HCT116 (cell line): ENCODE results near the gene MED13L. TPM values are rescaled to one million over a fixed set of nuclear protein-coding genes. Genes with fewer than 3 reads are reported as not detected.

Experiments
- ATAC-seq: fragments of 200-7000 bp; cut with Tn5 transposase; 2 replicates; pipeline ENCODE4 v1.9.1; 2020; ENCODE audit warnings: mild to moderate bottlenecking, moderate library complexity
- BruUV-seq: library from RNA; stranded (reverse); fragments of 400-500 nt; replicated peaks from 2 replicates; lab custom pipeline; 2021; lab: Mats Ljungman, UMichigan
- CTCF ChIA-PET: fragments of 300-600 bp; sonication (Branson Sonifier 250); formaldehyde crosslinking; loops from one replicate; lab custom pipeline; 2021; ENCODE audit warnings: antibody characterized with exemption; lab: Charles Lee
- POLR2A ChIA-PET: fragments of 300-600, 350-600 bp; sonication (Branson Sonifier 250); formaldehyde crosslinking; loops from one replicate; lab custom pipeline; 2021; ENCODE audit warnings: antibody characterized with exemption; lab: Charles Lee
- RAD21 ChIA-PET, 2 experiments: fragments of 300-600 bp; sonication (Branson Sonifier 250); formaldehyde crosslinking; loops; one replicate each; lab custom pipeline; 2023; ENCODE audit warnings: low total read pairs in 2 of 2; ENCODE audit not compliant: uncharacterized antibody in 2 of 2, unreplicated experiment in 2 of 2, low non-redundant PET in 1 of 2; lab: Charles Lee
- DNase-seq: peaks from one replicate; pipeline ENCODE4 v3.0.0-alpha.2; 2010; ENCODE audit warnings: low read depth, low spot score
- H2AFZ ChIP-seq: fragments of 200-600 bp; shearing (Covaris generic), sonication (generic); 2 replicates; pipeline ENCODE4 v1.6.1; 2017; ENCODE audit warnings: low read depth, mixed run types, mixed read lengths, antibody characterized with exemption, low read length; ENCODE audit not compliant: poor library complexity, severe bottlenecking
- H3K27ac ChIP-seq: 2 replicates; pipeline ENCODE4 v1.5.1; 2012; ENCODE audit warnings: low read depth, low read length
- H3K27me3 ChIP-seq: fragments of 200-600 bp; sonication (generic); 2 replicates; pipeline ENCODE4 v1.6.1; 2016; ENCODE audit warnings: mixed run types, low read length, mixed read lengths; ENCODE audit not compliant: insufficient read depth
- H3K36me3 ChIP-seq, 2 experiments: fragments of 200-500 bp in 1 of 2; fragments of 200-600 bp in 1 of 2; sonication (Bioruptor generic) in 1 of 2; sonication (generic) in 1 of 2; 2 replicates each; pipeline versions ENCODE4 v1.5.1 to v1.6.1; 2014 to 2016; ENCODE audit warnings: low read length in 2 of 2, inconsistent platforms in 1 of 2, mixed read lengths in 1 of 2, mixed run types in 1 of 2; ENCODE audit not compliant: insufficient read depth in 2 of 2, control insufficient read depth in 1 of 2
- H3K4me1 ChIP-seq, 2 experiments: fragments of 200-600 bp in 1 of 2; sonication (generic) in 1 of 2; 2 replicates each; pipeline versions ENCODE4 v1.5.1 to v1.6.1; 2012 to 2017; ENCODE audit warnings: low read length in 2 of 2, inconsistent platforms in 1 of 2, mild to moderate bottlenecking in 1 of 2, mixed read lengths in 1 of 2, mixed run types in 1 of 2, moderate library complexity in 1 of 2; ENCODE audit not compliant: insufficient read depth in 2 of 2, control insufficient read depth in 1 of 2
- H3K4me2 ChIP-seq: fragments of 200-600 bp; sonication (generic); 2 replicates; pipeline ENCODE4 v1.6.1; 2017; ENCODE audit warnings: mixed run types, low read length, mixed read lengths
- H3K4me3 ChIP-seq, 2 experiments: fragments of 200-600 bp in 1 of 2; sonication (generic) in 1 of 2; replicated peaks in 1 of 2; 2 replicates each; pipeline ENCODE4 v1.5.1; 2011 to 2016; ENCODE audit warnings: low read length in 2 of 2, control low read depth in 1 of 2, low read depth in 1 of 2, mild to moderate bottlenecking in 1 of 2, mixed read lengths in 1 of 2, mixed run types in 1 of 2
- H3K79me2 ChIP-seq: fragments of 200-600 bp; sonication (generic); 2 replicates; pipeline ENCODE4 v1.6.1; 2017; ENCODE audit warnings: mild to moderate bottlenecking, mixed run types, low read length, moderate library complexity, mixed read lengths; ENCODE audit not compliant: insufficient read depth
- H3K9ac ChIP-seq: fragments of 200-600 bp; sonication (generic); 2 replicates; pipeline ENCODE4 v1.6.1; 2016; ENCODE audit warnings: low read length, mixed read lengths
- H3K9me2 ChIP-seq: fragments of 200-600 bp; sonication (generic), shearing (Covaris generic); 2 replicates; pipeline ENCODE4 v1.6.1; 2017; ENCODE audit warnings: mixed run types, mild to moderate bottlenecking, moderate library complexity; ENCODE audit not compliant: insufficient read depth
- H3K9me3 ChIP-seq, 2 experiments: fragments of 200-500 bp in 1 of 2; fragments of 200-600 bp in 1 of 2; sonication (Bioruptor generic) in 1 of 2; sonication (generic) in 1 of 2; 2 replicates each; pipeline ENCODE4 v1.6.1; 2014 to 2017; ENCODE audit warnings: low read length in 2 of 2, mixed read lengths in 2 of 2, inconsistent platforms in 1 of 2, low read depth in 1 of 2, mild to moderate bottlenecking in 1 of 2, mixed run types in 1 of 2, moderate library complexity in 1 of 2; ENCODE audit not compliant: control insufficient read depth in 1 of 2, insufficient read depth in 1 of 2
- H4K20me1 ChIP-seq: fragments of 200-600 bp; sonication (generic), shearing (Covaris generic); 2 replicates; pipeline ENCODE4 v1.6.1; 2017; ENCODE audit warnings: mixed run types, mild to moderate bottlenecking, moderate library complexity; ENCODE audit not compliant: insufficient read depth
- CBX3 ChIP-seq: IDR thresholded peaks from 2 replicates; pipeline ENCODE4 v1.6.1; 2012; ENCODE audit warnings: low read depth
- CEBPB ChIP-seq: IDR thresholded peaks from 2 replicates; pipeline ENCODE4 v1.6.1; 2012; ENCODE audit warnings: low read depth
- CTCF ChIP-seq, 3 experiments: fragments of 200-600 bp in 1 of 3; sonication (generic) in 1 of 3; IDR thresholded peaks in 2 of 3; conservative IDR thresholded peaks in 1 of 3; 2 replicates each; pipeline ENCODE4 v1.5.1; 2012 to 2017; ENCODE audit warnings: low read depth in 2 of 3, low read length in 2 of 3, antibody characterized with exemption in 1 of 3, borderline replicate concordance in 1 of 3, control low read depth in 1 of 3, mild to moderate bottlenecking in 1 of 3, mixed read lengths in 1 of 3, mixed run types in 1 of 3, moderate library complexity in 1 of 3; ENCODE audit not compliant: insufficient read depth in 1 of 3
- EGR1 ChIP-seq: IDR thresholded peaks from 2 replicates; pipeline ENCODE4 v1.6.1; 2012; ENCODE audit warnings: low read depth
- ELF1 ChIP-seq: IDR thresholded peaks from 2 replicates; pipeline ENCODE4 v1.6.1; 2012; ENCODE audit warnings: low read depth, borderline replicate concordance
- EZH2 ChIP-seq: fragments of 200-600 bp; sonication (generic); IDR thresholded peaks from 2 replicates; pipeline ENCODE4 v1.6.1; 2017; ENCODE audit warnings: antibody characterized with exemption, mixed run types
- EZH2phosphoT487 ChIP-seq: fragments of 200-600 bp; IDR thresholded peaks from 2 replicates; pipeline ENCODE4 v1.6.1; 2018; ENCODE audit warnings: antibody characterized with exemption, borderline replicate concordance
- FOSL1 ChIP-seq: IDR thresholded peaks from 2 replicates; pipeline ENCODE4 v1.6.1; 2012; ENCODE audit warnings: low read depth
- POLR2A ChIP-seq: IDR thresholded peaks from 2 replicates; pipeline ENCODE4 v1.7.0; 2011; ENCODE audit warnings: borderline replicate concordance; ENCODE audit not compliant: insufficient read depth, insufficient read length; ENCODE audit errors: extremely low read depth
- POLR2AphosphoS5 ChIP-seq: IDR thresholded peaks from 2 replicates; pipeline ENCODE4 v1.6.1; 2011; ENCODE audit warnings: mild to moderate bottlenecking, low read depth, low read length, moderate library complexity
- RAD21 ChIP-seq: IDR thresholded peaks from 2 replicates; pipeline ENCODE4 v1.6.1; 2012; ENCODE audit warnings: low read depth, mild to moderate bottlenecking
- SIN3A ChIP-seq: IDR thresholded peaks from 2 replicates; pipeline ENCODE4 v1.6.1; 2012; ENCODE audit warnings: low read depth
- SP1 ChIP-seq: IDR thresholded peaks from 2 replicates; pipeline ENCODE4 v1.6.1; 2012; ENCODE audit warnings: low read depth
- SRF ChIP-seq: IDR thresholded peaks from 2 replicates; pipeline ENCODE4 v1.6.1; 2012; ENCODE audit warnings: low read depth
- TCF7L2 ChIP-seq: IDR thresholded peaks from 2 replicates; pipeline ENCODE4 v1.7.0; 2011; ENCODE audit warnings: borderline replicate concordance, inconsistent platforms; ENCODE audit not compliant: insufficient read depth, insufficient read length; ENCODE audit errors: extremely low read depth
- ZNF274 ChIP-seq: fragments of 200-500 bp; sonication (Bioruptor generic); IDR thresholded peaks from 2 replicates; pipeline ENCODE4 v1.6.1; 2014; ENCODE audit warnings: mild to moderate bottlenecking, low read depth, low read length, inconsistent platforms
- intact Hi-C: fragments of 100-400 bp; cut with micrococcal nuclease; formaldehyde crosslinking; loops from 2 replicates; pipeline ENCODE4 v1.10.0; 2022
- total RNA-seq: library from RNA; stranded (reverse); gene quantifications from one replicate; pipeline ENCODE4 v1.2.1, GENCODE V29; 2021; ENCODE audit not compliant: unreplicated experiment
- TF ChIP-seq, protein P1 (sequence below): IDR thresholded peaks from 2 replicates; pipeline ENCODE4 v1.6.1; 2012
- TF ChIP-seq, protein P2 (sequence below): IDR thresholded peaks from 2 replicates; pipeline ENCODE4 v1.6.1; 2011; ENCODE audit warnings: mild to moderate bottlenecking, low read length, moderate library complexity; ENCODE audit not compliant: insufficient replicate concordance; ENCODE audit errors: extremely low read depth
- TF ChIP-seq, protein P3 (sequence below): IDR thresholded peaks from 2 replicates; pipeline ENCODE4 v1.6.1; 2012

The MED13L gene
- total RNA-seq, 1 experiment from 2014 or later = 176 TPM

DNA sequence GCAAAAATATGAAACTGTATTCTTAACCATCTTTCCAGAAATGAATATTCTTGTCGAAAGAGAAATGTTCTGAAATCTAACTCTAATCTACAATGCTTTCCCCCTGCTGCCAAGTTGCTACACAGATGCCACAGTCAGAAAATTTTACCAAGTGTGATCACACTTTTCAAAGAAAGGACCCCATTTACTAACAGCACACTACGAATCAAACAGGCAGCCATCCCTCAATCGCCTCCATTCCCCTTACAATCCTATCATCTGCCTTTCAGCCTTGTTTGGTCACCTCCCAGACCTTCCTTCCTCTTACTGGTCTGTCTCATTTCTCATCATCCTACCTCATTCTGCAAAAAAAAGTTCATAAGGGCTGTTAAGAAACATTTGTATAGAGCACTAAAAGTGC, 190.1 kb downstream of the MED13L start:
- H3K9me2 ChIP-seq = no peaks in the 10 kb centered on the region
- RAD21 ChIA-PET = no interaction called here
- peaks cover 100% of the 10 kb centered on the region for H3K79me2 ChIP-seq
- no peaks in the 10 kb centered on the region for H3K9me3 ChIP-seq
- no peaks in the 10 kb centered on the region; a peak in 1 of 4 replicates for H3K4me1 ChIP-seq
- H3K27me3 ChIP-seq = no peaks in the 10 kb centered on the region
- TF ChIP-seq TCF7L2 (no peak), SRF (no peak), ELF1 (no peak), FOSL1 (no peak), POLR2AphosphoS5 (no peak), POLR2A (no peak), CEBPB (no peak), CBX3 (no peak), EZH2phosphoT487 (no peak), RAD21 (no peak), SP1 (no peak), ZNF274 (no peak), EGR1 (no peak), EZH2 (no peak), SIN3A (no peak), CTCF (IDR thresholded peaks at IDR 0.05 in 2 of 3, conservative IDR thresholded peaks at IDR 0.05 in 1 of 3; ENCODE audit: borderline replicate concordance in 1 of 3, insufficient read depth in 1 of 3, low read depth in 2 of 3, low read length in 2 of 3) (no peak)
- TF ChIP-seq, protein P1, sequence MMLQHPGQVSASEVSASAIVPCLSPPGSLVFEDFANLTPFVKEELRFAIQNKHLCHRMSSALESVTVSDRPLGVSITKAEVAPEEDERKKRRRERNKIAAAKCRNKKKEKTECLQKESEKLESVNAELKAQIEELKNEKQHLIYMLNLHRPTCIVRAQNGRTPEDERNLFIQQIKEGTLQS = no peak
- TF ChIP-seq, protein P2, sequence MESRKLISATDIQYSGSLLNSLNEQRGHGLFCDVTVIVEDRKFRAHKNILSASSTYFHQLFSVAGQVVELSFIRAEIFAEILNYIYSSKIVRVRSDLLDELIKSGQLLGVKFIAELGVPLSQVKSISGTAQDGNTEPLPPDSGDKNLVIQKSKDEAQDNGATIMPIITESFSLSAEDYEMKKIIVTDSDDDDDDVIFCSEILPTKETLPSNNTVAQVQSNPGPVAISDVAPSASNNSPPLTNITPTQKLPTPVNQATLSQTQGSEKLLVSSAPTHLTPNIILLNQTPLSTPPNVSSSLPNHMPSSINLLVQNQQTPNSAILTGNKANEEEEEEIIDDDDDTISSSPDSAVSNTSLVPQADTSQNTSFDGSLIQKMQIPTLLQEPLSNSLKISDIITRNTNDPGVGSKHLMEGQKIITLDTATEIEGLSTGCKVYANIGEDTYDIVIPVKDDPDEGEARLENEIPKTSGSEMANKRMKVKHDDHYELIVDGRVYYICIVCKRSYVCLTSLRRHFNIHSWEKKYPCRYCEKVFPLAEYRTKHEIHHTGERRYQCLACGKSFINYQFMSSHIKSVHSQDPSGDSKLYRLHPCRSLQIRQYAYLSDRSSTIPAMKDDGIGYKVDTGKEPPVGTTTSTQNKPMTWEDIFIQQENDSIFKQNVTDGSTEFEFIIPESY = no peak
- TF ChIP-seq, protein P3, sequence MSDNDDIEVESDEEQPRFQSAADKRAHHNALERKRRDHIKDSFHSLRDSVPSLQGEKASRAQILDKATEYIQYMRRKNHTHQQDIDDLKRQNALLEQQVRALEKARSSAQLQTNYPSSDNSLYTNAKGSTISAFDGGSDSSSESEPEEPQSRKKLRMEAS = no peak
- intact Hi-C loops = no loop called here
- H3K9ac ChIP-seq = no peak overlapping the region
- no peak overlapping the region for H3K4me3 ChIP-seq
- POLR2A ChIA-PET = no interaction called here
- no peaks in the 10 kb centered on the region for H3K36me3 ChIP-seq
- DNase-seq (no peak), ATAC-seq (no peak)
- H3K27ac ChIP-seq = no peak overlapping the region
- H4K20me1 ChIP-seq = peaks cover 50% of the 10 kb centered on the region; the same call in 1 of the 2 replicates
- H2AFZ ChIP-seq = no peak overlapping the region
- no peak overlapping the region for H3K4me2 ChIP-seq
- CTCF ChIA-PET = no interaction called here
- BruUV-seq = no TSS peak
